Activated naive CD4-positive, alpha-beta T cell treated with anti-CD3 and anti-CD28 coated beads for 36 hours (primary cell): Measurements from ENCODE around the gene HPN. TPM values are rescaled to one million over a fixed set of nuclear protein-coding genes. Genes with fewer than 3 reads are reported as not detected.
"Not testable (repeated sequence)": the region's sequence is repeated elsewhere in the genome, so short reads cannot be mapped to it uniquely, and the experiment has no call there.

Experiments
- CTCF ChIA-PET: fragments of 350-600 bp; sonication (Branson Sonifier 250); formaldehyde crosslinking; loops from one replicate; lab custom pipeline; 2021; ENCODE audit warnings: antibody characterized with exemption; lab: Charles Lee
- DNase-seq: peaks from one replicate; pipeline ENCODE4 v3.0.0-alpha.2; 2020
- H3K27ac Mint-ChIP-seq: one replicate; pipeline ENCODE4 v1.8.0; 2021; ENCODE audit warnings: mild to moderate bottlenecking, mixed read lengths
- H3K27me3 Mint-ChIP-seq: one replicate; pipeline ENCODE4 v1.8.0; 2021; ENCODE audit warnings: low read depth, mixed read lengths
- H3K36me3 Mint-ChIP-seq: one replicate; pipeline ENCODE4 v1.8.0; 2021; ENCODE audit warnings: low read depth, mixed read lengths
- H3K4me1 Mint-ChIP-seq: one replicate; pipeline ENCODE4 v1.8.0; 2021; ENCODE audit warnings: low read depth, mixed read lengths
- H3K4me3 Mint-ChIP-seq: one replicate; pipeline ENCODE4 v1.8.0; 2021; ENCODE audit warnings: mild to moderate bottlenecking, moderate library complexity, mixed read lengths
- H3K9me3 Mint-ChIP-seq: one replicate; pipeline ENCODE4 v1.8.0; 2021; ENCODE audit warnings: mixed read lengths
- intact Hi-C: fragments of 100-400 bp; cut with micrococcal nuclease; formaldehyde crosslinking; loops from one replicate; pipeline ENCODE4 v1.15.1; 2023
- total RNA-seq, 2 experiments: library from RNA; stranded (reverse); gene quantifications; one replicate each; pipeline ENCODE4 v1.2.3, GENCODE V29; 2021

Gene HPN
- total RNA-seq, 2 experiments from 2014 or later, result not detected

DNA sequence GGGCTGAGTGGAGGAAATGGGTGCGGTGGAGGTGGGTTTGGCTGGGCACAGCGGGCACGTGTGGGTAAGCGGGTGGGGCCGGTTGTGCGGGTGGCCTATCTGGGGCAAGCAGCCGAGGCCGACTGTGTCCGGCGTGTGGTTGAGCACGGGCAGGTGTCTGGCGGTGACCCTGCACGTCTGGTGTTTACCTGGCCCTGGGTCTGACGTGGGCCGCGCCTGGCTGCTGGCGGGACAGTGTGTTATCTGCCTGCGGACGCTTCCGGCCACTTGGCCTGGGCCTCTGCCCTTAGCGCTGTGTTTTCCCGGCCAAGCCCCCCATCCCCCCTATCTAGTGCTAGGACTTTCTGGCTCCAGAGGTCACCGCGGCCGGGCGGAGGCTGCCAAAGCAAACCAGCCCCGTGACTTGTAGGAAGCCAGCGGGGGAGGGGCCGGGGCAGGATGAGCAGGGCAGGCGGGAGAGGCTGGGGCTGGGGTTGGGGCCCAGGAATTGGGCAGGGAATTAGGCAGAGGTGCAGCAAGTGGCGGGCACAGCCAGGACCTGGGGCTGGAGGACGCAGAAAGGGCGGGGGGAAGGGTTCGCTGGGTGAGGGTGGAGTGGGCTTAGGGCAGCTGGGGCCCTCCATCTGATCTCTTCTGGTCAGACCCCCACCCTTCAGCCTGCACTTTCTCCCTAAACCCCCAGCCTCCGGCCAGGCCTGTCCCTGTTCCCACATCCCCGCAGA is 534 bp upstream of the HPN start:
- Mint-ChIP-seq H3K36me3 (no peaks in the 10 kb centered on the region), H3K4me3 (peak overlapping the region; percentile 55), H3K9me3 (no peaks in the 10 kb centered on the region), H3K27ac (no peak overlapping the region), H3K27me3 (peaks cover 11% of the 10 kb centered on the region), H3K4me1 (peaks cover 42% of the 10 kb centered on the region)
- intact Hi-C loops, result no loop called here
- peak; percentile 58 for DNase-seq
- CTCF ChIA-PET, result no interaction called here

DNA sequence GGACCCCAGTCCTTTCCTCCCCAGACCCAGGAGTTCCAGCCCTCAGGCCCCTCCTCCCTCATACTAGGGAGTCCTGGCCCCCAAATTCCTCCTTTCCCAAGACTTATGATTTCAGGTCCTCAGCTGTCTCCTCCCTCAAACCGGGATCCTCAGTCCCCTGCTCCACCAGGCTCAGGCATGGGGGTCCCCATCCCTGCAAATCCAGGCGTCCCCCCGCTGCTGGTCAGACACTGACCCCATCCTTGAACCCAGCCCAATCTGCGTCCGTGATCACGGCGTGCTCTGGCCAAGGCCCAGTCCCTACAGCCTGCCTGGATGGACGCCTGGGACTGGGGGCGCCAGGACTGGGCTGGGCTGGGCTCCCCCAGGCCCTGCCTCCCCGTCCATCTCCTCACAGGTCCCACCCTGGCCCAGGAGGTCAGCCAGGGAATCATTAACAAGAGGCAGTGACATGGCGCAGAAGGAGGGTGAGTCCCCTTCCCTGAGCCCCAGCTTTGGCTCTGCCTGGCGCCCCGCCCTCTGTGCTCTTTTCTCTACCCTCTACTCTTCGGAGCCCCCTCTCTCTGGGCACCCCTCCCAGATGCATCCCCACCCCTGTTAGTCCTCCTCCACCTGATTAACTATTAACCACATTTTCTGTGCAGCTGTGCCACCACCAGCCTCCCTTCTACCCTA is 672 bp downstream of the HPN start:
- CTCF ChIA-PET, result interaction anchor here (2.5 to 3.1 kb wide), 4 partner anchors 13 to 49 kb away, joined by 11 to 23 read pairs (median 17); no protein-coding TSS in a partner anchor
- Mint-ChIP-seq H3K36me3 (no peaks in the 10 kb centered on the region), H3K4me3 (no peak overlapping the region), H3K9me3 (no peaks in the 10 kb centered on the region), H3K4me1 (peaks cover 42% of the 10 kb centered on the region), H3K27ac (no peak overlapping the region), H3K27me3 (peaks cover 11% of the 10 kb centered on the region)
- DNase-seq, result no peak
- intact Hi-C loops, result no loop called here

GRCh38 chr19:35042954-35043604 is 1.6 kb downstream of the HPN start:
- intact Hi-C loops, result no loop called here
- H3K36me3 Mint-ChIP-seq, result no peaks in the 10 kb centered on the region
- peaks cover 42% of the 10 kb centered on the region for H3K4me1 Mint-ChIP-seq
- no peaks in the 10 kb centered on the region for H3K9me3 Mint-ChIP-seq
- H3K27me3 Mint-ChIP-seq, result peaks cover 11% of the 10 kb centered on the region
- DNase-seq, result no peak
- H3K4me3 Mint-ChIP-seq, result no peak overlapping the region
- CTCF ChIA-PET, result interaction anchor here (0.7 to 4.2 kb wide), 20 partner anchors 9 to 136 kb away, joined by 3 to 23 read pairs (median 8); partner anchors contain the start of genes FXYD7 and LGI4
- H3K27ac Mint-ChIP-seq, result no peak overlapping the region

- no peak overlapping the region for H3K27ac Mint-ChIP-seq
- intact Hi-C loops, result loop anchor here (1.0 kb wide), 4 partner anchors 23 to 97 kb away; partner anchors contain the start of gene LGI4
- H3K4me3 Mint-ChIP-seq, result no peak overlapping the region
- CTCF ChIA-PET, result interaction anchor here (0.6 to 4.2 kb wide), 35 partner anchors 8 to 412 kb away, joined by 3 to 23 read pairs (median 5); partner anchors contain the start of genes FXYD7 and LGI4
- H3K36me3 Mint-ChIP-seq, result no peaks in the 10 kb centered on the region
- H3K27me3 Mint-ChIP-seq, result peaks cover 10% of the 10 kb centered on the region
- peaks cover 42% of the 10 kb centered on the region for H3K4me1 Mint-ChIP-seq
- no peaks in the 10 kb centered on the region for H3K9me3 Mint-ChIP-seq
- DNase-seq, result no peak
These were observed 2.4 kb downstream of the HPN start for GRCh38 chr19:35043906-35044305.

DNA sequence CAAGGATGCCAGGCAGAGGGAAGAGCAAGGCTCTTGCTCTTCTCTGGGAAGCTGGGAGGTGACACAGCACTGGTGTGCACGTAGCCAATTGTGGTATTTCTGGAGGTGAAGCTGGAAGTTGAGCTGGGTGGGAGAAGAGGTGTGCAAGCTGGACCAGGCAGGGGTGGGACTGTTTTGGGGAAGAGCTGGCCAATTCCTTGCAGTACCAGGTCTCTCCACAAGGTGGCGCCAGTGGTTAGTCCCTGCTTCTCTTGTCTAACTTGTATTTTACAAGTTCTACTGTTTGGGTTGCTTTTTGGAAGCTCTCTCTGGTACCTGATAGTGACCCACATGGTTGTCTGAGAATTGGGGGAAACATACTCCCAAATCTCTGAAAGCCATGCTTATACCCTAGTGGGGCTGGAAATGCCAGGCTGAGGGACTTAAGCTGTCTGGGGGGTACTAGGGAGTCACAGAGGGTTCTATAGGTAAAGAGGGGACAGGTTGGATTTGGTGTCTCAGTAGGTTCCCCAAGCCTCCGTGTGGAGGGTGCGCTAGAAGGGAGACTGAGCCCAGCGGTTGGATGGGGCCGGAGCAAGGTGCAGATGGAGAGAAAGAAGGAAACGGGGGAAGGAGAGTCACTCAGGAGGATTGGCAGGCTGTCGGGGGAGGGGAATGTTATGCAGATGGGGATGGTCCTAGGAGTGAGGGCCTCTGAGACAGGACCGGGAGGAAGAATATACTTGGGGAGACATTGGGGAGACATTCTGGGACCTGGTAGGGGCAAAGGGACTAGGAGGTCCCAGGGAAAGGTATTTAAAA is 3.0 kb downstream of the HPN start:
- peaks cover 8% of the 10 kb centered on the region for H3K27me3 Mint-ChIP-seq
- DNase-seq, result peak; percentile 83
- H3K27ac Mint-ChIP-seq, result peak overlapping the region; percentile 58
- CTCF ChIA-PET, result interaction anchor here (0.6 to 4.2 kb wide), 35 partner anchors 8 to 412 kb away, joined by 3 to 23 read pairs (median 5); partner anchors contain the start of genes FXYD7 and LGI4
- no peaks in the 10 kb centered on the region for H3K36me3 Mint-ChIP-seq
- H3K4me1 Mint-ChIP-seq, result peaks cover 39% of the 10 kb centered on the region
- intact Hi-C loops, result loop anchor here (1.0 kb wide), 5 partner anchors 20 to 97 kb away; partner anchors contain the start of gene LGI4
- no peak overlapping the region for H3K4me3 Mint-ChIP-seq
- H3K9me3 Mint-ChIP-seq, result no peaks in the 10 kb centered on the region

DNA sequence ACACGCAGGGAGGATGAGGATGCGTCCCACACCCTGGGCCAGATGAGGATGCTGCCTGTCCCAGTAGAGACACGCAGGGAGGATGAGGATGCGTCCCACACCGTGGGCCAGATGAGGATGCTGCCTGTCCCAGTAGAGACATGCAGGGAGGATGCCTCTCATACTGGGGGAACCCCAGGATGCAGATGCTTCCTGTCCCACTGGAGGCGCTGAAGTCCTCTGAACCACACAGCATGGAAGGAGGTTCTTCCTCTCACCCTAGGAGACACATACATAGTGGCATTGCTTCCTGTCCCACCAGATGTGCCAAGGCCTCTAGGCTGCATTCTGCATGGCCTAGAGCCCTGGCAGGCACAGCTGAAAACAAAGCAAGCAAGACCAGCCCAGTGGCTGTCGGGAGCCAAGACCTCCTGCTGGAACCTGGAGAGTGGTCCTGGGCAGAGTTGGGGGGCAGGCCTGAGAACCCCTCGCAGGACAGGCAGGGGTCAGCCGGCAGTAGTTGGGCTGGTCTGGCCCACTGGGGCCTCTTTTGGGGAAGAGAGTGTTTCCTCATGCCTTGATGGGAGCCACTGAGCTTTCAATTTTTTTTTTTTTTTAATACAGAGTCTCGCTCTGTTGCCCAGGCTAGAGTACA is 4.3 kb downstream of the HPN start:
- H3K4me1 Mint-ChIP-seq, result peaks cover 32% of the 10 kb centered on the region
- DNase-seq, result peak; percentile 81
- CTCF ChIA-PET, result interaction anchor here (0.9 to 4.2 kb wide), 6 partner anchors 10 to 91 kb away, joined by 3 to 16 read pairs (median 6); no protein-coding TSS in a partner anchor
- no peaks in the 10 kb centered on the region for H3K36me3 Mint-ChIP-seq
- no peaks in the 10 kb centered on the region for H3K9me3 Mint-ChIP-seq
- no peak overlapping the region for H3K4me3 Mint-ChIP-seq
- peaks cover 2% of the 10 kb centered on the region for H3K27me3 Mint-ChIP-seq
- no peak overlapping the region for H3K27ac Mint-ChIP-seq
- intact Hi-C loops, result loop anchor here (1.0 kb wide), 1 partner anchor 19 kb away; no protein-coding TSS in a partner anchor

DNA sequence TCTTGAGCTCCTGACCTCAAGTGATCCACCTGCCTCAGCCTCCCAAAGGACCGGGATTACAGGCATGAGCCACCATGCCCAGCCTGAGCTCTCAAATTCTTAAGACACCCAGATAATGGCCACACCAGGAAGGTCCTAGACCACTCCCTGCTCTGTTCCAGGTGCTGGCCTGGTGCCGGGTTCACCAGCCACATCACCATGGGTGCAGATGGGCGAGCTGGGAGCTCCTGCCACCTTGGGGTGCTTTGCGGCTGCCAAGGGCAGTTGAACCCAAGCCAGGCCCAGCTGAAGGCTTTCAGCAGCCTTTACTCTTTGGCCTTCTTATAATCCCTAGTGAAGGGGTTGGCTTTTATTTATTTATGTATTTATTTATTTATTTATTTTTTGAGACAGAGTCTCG is 4.9 kb downstream of the HPN start:
- DNase-seq, result no peak
- Mint-ChIP-seq H3K4me3 (no peak overlapping the region), H3K9me3 (no peaks in the 10 kb centered on the region), H3K4me1 (peaks cover 27% of the 10 kb centered on the region), H3K27ac (no peak overlapping the region), H3K27me3 (no peaks in the 10 kb centered on the region), H3K36me3 (no peaks in the 10 kb centered on the region)
- intact Hi-C loops, result no loop called here
- CTCF ChIA-PET, result interaction anchor here (0.9 to 4.2 kb wide), 7 partner anchors 10 to 90 kb away, joined by 3 to 16 read pairs (median 4); no protein-coding TSS in a partner anchor

DNA sequence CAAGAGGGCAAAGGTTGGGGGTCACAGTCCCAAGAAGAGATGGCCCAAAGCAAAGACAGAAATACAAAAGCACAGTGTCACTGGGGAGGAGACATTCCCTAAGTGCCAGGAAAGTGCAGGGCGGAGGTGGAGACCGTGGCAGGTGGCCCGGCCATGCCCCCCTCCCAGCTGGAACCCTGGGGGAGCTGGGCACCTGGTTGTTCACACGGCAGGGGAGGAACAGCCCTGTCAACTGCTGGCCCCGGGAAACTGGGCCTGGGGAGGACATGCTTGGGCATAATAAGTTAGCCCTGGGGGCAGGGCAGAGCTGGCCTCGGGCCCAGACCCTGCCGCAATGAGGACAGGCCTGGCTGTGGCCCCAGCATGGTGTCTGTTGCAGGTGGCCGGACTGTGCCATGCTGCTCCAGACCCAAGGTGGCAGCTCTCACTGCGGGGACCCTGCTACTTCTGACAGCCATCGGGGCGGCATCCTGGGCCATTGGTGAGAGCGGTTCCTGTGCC is 7.4 kb downstream of the HPN start:
- CTCF ChIA-PET, result interaction anchor here (1.1 to 2.8 kb wide), 2 partner anchors 18 to 66 kb away, joined by 3 to 16 read pairs; no protein-coding TSS in a partner anchor
- Mint-ChIP-seq H3K9me3 (no peaks in the 10 kb centered on the region), H3K27me3 (no peaks in the 10 kb centered on the region), H3K27ac (no peak overlapping the region), H3K36me3 (no peaks in the 10 kb centered on the region), H3K4me1 (peaks cover 18% of the 10 kb centered on the region), H3K4me3 (no peak overlapping the region)
- intact Hi-C loops, result no loop called here
- DNase-seq, result no peak

DNA sequence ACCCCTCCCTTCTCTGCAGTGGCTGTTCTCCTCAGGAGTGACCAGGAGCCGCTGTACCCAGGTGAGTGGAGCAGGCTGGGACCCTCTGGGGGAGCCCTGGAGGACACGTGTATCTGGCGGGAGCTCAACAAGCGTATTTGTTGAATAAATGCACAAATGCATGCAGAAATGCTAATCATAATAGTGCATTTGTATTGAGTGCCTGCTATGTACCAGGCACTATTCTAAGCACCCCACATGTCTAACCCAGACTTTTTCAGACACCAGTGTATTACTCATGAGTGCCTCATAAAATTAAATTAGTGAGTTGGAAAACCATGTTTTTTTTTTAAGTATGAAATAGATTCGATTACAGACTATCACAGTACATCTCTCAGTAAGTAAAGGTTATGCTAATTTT is 7.9 kb downstream of the HPN start:
- Mint-ChIP-seq H3K36me3 (no peaks in the 10 kb centered on the region), H3K4me3 (no peak overlapping the region), H3K4me1 (peaks cover 15% of the 10 kb centered on the region), H3K9me3 (no peaks in the 10 kb centered on the region), H3K27ac (no peak overlapping the region), H3K27me3 (no peaks in the 10 kb centered on the region)
- no peak for DNase-seq
- intact Hi-C loops, result no loop called here
- CTCF ChIA-PET, result no interaction called here

GRCh38 chr19:35050662-35051061 is 9.1 kb downstream of the HPN start:
- H3K4me1 Mint-ChIP-seq, H3K27me3 Mint-ChIP-seq, intact Hi-C loops, H3K36me3 Mint-ChIP-seq, H3K27ac Mint-ChIP-seq, DNase-seq, H3K4me3 Mint-ChIP-seq, H3K9me3 Mint-ChIP-seq: not testable (repeated sequence)
- CTCF ChIA-PET, result interaction anchor here (1.2 kb wide), 1 partner anchor 16 kb away, joined by 5 read pairs; no protein-coding TSS in a partner anchor

DNA sequence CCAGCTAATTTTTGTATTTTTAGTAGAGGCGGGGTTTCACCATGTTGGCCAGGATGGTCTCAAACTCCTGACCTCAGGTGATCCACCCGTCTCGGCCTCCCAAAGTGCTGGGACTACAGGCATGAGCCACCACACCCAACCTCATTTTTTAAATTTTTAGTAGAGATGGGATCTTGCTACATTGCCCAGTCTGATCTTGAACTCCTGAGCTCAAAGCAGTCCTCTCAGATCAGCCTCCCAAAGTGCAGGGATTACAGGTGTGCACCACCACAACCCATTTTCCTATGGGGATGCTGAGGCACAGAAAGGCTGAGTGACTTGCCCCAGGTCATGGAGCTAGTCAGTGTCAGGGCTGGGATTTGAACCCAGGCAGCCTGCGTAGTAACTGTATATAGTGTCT is 9.7 kb downstream of the HPN start:
- H3K36me3 Mint-ChIP-seq, intact Hi-C loops, H3K9me3 Mint-ChIP-seq, H3K27me3 Mint-ChIP-seq, DNase-seq, H3K27ac Mint-ChIP-seq, H3K4me1 Mint-ChIP-seq, H3K4me3 Mint-ChIP-seq: not testable (repeated sequence)
- CTCF ChIA-PET, result interaction anchor here (1.2 to 2.4 kb wide), 3 partner anchors 8 to 39 kb away, joined by 4 to 11 read pairs (median 5); no protein-coding TSS in a partner anchor
